Body of pancreas (tissue), 4 donors: ENCODE results near the gene PCGF1.

Experiments
- CTCF ChIP-seq, 7 experiments: fragments of 450-650 bp in 4 of 7; fragments of 200-600 bp in 3 of 7; sonication (generic) in 3 of 7; IDR thresholded peaks; one replicate each; pipeline ENCODE4 v1.5.1; 2016 to 2019; ENCODE audit warnings: antibody characterized with exemption in 7 of 7
- POLR2A ChIP-seq, 3 donors: fragments of 450-650 bp; IDR thresholded peaks; one replicate each; pipeline ENCODE4 v1.6.1; 2016; ENCODE audit warnings: antibody characterized with exemption in 3 of 3, mild to moderate bottlenecking in 2 of 3

GRCh38 chr2:74498500-74499266 lies 8.8 kb downstream of the PCGF1 start:
- no peak for TF ChIP-seq CTCF (IDR thresholded peaks at IDR 0.05)
- no peak for TF ChIP-seq POLR2A (IDR thresholded peaks at IDR 0.05)
